ENCODE results near the gene PIK3C2A.

Gene PIK3C2A

GRCh38 chr11:17217401-17217800 lies 9.6 kb upstream of the PIK3C2A start:
- no peak for DNase-seq (ENCODE audit: low read depth, low spot score)

- DNase-seq (ENCODE audit: low read depth, low spot score) = no peak
Measured at GRCh38 chr11:17214338-17214737, 6.6 kb upstream of the PIK3C2A start.

GRCh38 chr11:17211286-17211685 lies 3.5 kb upstream of the PIK3C2A start:
- no peak for DNase-seq (ENCODE audit: low read depth, low spot score)

GRCh38 chr11:17209939-17210245 lies 2.1 kb upstream of the PIK3C2A start:
- no peak for DNase-seq (ENCODE audit: low read depth, low spot score)

- DNase-seq (ENCODE audit: low read depth, low spot score) = peak; percentile 18
Measured at GRCh38 chr11:17208257-17208999, 642 bp upstream of the PIK3C2A start.

- no peak for DNase-seq (ENCODE audit: low read depth, low spot score)
Measured at GRCh38 chr11:17206463-17206862, 1.3 kb downstream of the PIK3C2A start.

- DNase-seq (ENCODE audit: low read depth, low spot score) = no peak
Measured at GRCh38 chr11:17197431-17197898, 10.3 kb downstream of the PIK3C2A start.

GRCh38 chr11:17188675-17189074 lies 19.1 kb downstream of the PIK3C2A start:
- no peak for DNase-seq (ENCODE audit: low read depth, low spot score)

- DNase-seq (ENCODE audit: low read depth, low spot score) = no peak
Measured at GRCh38 chr11:17186932-17187692, 20.7 kb downstream of the PIK3C2A start.

GRCh38 chr11:17185938-17186337 lies 21.8 kb downstream of the PIK3C2A start:
- no peak for DNase-seq (ENCODE audit: low read depth, low spot score)

- DNase-seq (ENCODE audit: low read depth, low spot score) = no peak
Measured at GRCh38 chr11:17184882-17185587, 22.8 kb downstream of the PIK3C2A start.

- DNase-seq (ENCODE audit: low read depth, low spot score) = no peak
Measured at GRCh38 chr11:17183836-17184235, 23.9 kb downstream of the PIK3C2A start.

- DNase-seq (ENCODE audit: low read depth, low spot score) = no peak
Measured at GRCh38 chr11:17179970-17180369, 27.8 kb downstream of the PIK3C2A start.

GRCh38 chr11:17173332-17173731 lies 34.5 kb downstream of the PIK3C2A start:
- DNase-seq (ENCODE audit: low read depth, low spot score) = no peak

GRCh38 chr11:17171916-17172315 lies 35.9 kb downstream of the PIK3C2A start:
- DNase-seq (ENCODE audit: low read depth, low spot score) = no peak

GRCh38 chr11:17171343-17171742 lies 36.4 kb downstream of the PIK3C2A start:
- DNase-seq (ENCODE audit: low read depth, low spot score) = no peak

- no peak for DNase-seq (ENCODE audit: low read depth, low spot score)
Measured at GRCh38 chr11:17169876-17170275, 37.9 kb downstream of the PIK3C2A start.

- no peak for DNase-seq (ENCODE audit: low read depth, low spot score)
Measured at GRCh38 chr11:17165247-17165890, 42.4 kb downstream of the PIK3C2A start.

GRCh38 chr11:17164361-17165246 lies 43.2 kb downstream of the PIK3C2A start:
- no peak for DNase-seq (ENCODE audit: low read depth, low spot score)

- no peak for DNase-seq (ENCODE audit: low read depth, low spot score)
Measured at GRCh38 chr11:17163736-17164135, 44.0 kb downstream of the PIK3C2A start.

- DNase-seq (ENCODE audit: low read depth, low spot score) = no peak
Measured at GRCh38 chr11:17163291-17163690, 44.5 kb downstream of the PIK3C2A start.
